H1 (cell line): ENCODE data around the gene HDHD5.

Experiments
- CREB1 ChIP-seq: IDR thresholded peaks from 2 replicates; pipeline ENCODE4 v1.6.1; 2012; ENCODE audit warnings: inconsistent platforms
- CTCF ChIP-seq, 3 experiments: IDR thresholded peaks; 1 replicate in 2 of 3; 2 replicates in 1 of 3; pipeline versions ENCODE4 v1.5.1 to v1.6.1; 2011; ENCODE audit warnings: low read length in 3 of 3, mild to moderate bottlenecking in 3 of 3, inconsistent platforms in 2 of 3, low read depth in 1 of 3, moderate library complexity in 1 of 3; ENCODE audit not compliant: insufficient read depth in 1 of 3; ENCODE audit errors: control extremely low read depth in 1 of 3
- GABPA ChIP-seq: IDR thresholded peaks from 2 replicates; pipeline ENCODE4 v1.6.1; 2011; ENCODE audit warnings: mild to moderate bottlenecking, low read length, moderate library complexity, borderline replicate concordance; ENCODE audit not compliant: insufficient read depth

- TF ChIP-seq GABPA (no peak), CREB1 (no peak), CTCF (IDR thresholded peaks at IDR 0.05; ENCODE audit: control extremely low read depth in 1 of 3, insufficient read depth in 1 of 3, low read depth in 1 of 3, low read length in 3 of 3) (no peak)
Observed at GRCh38 chr22:17132112-17132511, 27.0 kb downstream of the HDHD5 start.
